Midbrain (tissue), 1 donor: Measurements from ENCODE around the gene TATDN3.
"Not testable (repeated sequence)": the region's sequence is repeated elsewhere in the genome, so short reads cannot be mapped to it uniquely, and the experiment has no call there.

Experiments used
- DNase-seq: peaks from one replicate; lab custom pipeline; 2025; lab: John Stamatoyannopoulos, UW

The TATDN3 gene

DNA sequence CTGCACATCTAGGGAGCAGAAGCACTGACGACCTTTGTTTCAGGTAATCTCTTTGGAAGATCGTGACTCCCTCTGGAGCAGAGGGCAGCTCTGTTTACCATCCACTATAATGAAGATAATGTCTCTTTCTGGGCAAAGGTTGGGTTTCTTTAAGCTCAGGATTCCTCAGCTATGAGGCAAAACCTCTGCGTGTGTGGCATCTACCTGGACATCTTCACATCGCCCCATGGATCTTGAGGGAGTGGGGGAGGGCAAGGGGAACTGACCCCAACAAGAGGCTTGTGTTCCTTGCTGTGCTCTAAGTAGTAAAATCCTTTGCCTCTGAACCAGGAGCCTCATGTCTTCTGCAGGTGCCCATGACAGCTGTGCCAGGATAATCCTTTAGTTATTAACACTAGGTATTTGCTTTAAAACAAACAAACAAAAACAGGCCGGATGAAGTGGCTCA is 36.2 kb downstream of the TATDN3 start:
- no peak for DNase-seq

DNA sequence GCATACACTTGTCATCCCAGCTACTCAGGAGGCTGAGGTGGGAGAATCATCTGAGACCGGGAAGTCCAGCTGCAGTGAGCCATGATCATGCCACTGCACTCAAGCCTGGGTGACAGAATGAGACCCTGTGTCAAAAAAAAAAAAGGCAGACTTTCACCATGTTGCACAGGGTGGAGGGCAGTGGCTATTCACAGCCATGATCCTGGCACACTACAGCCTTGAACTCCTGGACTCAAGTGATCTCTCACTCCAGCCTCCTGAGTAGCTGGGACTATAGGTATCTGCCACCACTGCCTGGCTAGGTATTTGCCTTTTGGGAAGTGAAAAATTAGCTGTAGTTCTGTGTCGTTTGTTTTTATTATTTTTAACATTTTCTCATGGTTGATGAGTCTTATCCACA is 36.7 kb downstream of the TATDN3 start:
- no peak for DNase-seq

DNA sequence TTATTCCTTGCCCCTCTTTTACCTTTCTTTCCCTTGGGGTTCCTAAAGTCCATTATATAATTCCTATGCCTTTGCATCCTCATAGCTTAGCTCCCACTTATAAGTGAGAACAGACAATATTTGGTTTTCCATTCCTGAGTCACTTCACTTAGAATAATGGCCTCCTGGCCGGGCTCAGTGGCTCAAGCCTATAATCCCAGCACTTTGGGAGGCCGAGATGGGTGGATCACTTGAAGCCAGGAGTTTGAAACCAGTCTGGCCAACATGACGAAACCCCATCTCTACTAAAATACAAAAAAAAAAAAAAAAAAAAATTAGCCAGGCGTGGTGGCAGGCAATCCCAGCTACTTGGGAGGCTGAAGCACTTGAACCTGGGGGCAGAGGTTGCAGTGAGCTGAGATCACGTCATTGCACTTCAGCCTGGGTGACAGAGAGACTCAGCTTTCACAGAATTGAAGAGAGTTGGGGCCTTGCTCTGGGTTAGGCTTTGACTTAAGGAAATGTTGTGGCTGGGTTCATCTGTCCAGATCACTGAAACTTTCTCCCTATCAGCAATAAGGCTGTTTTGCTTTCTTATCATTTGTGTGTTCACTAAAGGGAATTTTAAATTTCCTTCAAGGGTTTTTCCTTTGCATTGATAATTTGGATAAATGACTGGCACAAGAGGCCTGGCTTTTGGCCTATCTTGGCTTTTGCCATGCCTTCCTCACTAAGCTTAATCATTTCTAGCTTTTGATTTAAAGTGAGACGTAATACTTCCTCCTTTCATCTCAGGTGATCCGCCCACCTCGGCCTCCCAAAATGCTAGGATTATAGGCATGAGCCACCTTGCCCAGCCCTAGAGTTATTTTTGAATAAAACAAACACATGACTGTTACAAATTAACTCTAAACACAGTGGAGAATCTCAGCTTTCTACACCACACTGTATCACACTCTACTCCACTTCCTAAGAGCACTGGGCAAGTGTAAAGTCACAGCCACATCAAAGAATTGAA is 41.8 kb downstream of the TATDN3 start:
- DNase-seq: not testable (repeated sequence)

DNA sequence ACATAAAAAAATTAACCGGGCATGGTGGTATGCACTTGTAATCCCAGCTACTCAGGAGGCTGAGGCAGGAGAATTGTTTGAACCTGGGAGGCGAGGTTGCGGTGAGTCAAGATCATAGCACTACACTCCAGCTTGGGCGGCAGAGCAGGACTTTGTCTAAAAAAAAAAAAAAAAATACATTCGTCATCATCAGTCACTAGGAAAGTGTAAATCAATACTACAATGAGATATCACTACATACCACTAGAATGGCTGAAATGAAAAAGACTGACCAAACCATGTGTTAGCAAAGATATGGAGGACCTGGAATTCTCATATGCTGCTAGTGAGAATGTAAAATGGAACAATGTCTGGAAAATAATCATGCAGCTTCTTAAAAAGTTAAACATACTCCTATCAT is 46.5 kb downstream of the TATDN3 start:
- DNase-seq: no peak

DNA sequence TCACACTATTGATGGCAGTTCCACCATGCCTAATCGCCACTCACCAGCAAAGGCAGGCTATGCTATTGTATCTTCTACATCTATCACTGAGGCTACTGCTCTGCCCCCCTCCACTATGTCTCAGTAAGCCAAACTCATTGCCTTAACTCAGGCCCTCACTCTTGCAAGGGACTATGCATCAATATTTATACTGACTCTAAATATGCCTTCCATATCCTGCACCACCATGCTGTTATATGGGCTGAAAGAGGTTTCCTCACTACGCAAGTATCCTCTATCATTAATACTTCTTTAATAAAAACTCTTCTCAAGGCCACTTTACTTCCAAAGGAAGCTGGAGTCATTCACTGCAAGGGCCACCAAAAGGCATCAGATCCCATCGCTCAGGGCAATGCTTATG is 52.8 kb downstream of the TATDN3 start:
- not testable (repeated sequence) for DNase-seq

DNA sequence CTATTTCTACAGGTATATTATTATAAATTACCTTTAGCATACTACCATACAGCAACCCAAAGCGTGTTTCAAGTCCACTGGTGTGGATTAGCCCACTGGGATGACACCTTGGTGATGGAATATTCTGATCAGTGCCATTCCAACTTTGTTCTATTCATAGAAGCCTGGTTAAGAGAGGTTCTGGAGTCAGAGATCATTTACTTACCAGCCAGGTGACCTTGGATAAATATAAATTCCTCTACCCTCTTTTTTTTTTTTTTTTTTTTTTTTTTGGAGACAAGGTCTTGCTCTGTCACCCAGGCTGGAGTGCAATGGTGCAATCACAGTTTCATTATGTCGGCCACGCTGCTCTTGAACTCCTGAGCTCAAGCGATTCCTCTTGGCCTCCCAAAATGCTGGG is 55.9 kb downstream of the TATDN3 start, which contains the start of gene SPATA45:
Gene SPATA45, minus strand, starts transcription at position 101 of the 400 bp plus-strand sequence. CDS start 11,500 bp downstream, outside the sequence.
- no peak for DNase-seq

DNA sequence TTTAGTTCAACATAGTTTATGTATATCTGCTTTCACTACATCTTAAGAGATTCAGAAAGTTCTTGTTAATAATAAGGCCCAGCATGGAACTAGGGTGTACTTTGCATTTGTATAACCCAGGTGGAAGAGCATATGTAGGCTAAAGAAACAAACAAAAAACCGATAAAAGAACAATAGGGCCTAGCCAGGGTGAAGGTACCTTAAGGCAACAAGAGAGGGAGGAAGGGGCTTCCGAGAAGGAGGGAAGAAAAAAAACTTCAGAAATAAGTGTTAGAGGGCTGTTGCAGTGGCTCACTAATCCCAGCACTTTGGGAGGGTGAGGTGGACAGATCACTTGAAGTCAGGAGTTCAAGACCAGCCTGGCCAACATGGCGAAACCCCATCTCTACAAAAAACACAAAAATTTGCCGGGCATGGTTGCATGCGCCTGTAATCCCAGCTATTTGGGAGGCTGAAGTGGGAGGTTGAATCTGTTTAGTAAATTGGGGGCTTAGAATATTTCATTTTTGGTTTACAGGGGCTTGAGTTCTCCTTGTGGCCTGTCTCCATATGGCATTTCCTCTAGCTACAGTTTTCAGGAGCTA is 60.5 kb downstream of the TATDN3 start:
- DNase-seq: no peak

DNA sequence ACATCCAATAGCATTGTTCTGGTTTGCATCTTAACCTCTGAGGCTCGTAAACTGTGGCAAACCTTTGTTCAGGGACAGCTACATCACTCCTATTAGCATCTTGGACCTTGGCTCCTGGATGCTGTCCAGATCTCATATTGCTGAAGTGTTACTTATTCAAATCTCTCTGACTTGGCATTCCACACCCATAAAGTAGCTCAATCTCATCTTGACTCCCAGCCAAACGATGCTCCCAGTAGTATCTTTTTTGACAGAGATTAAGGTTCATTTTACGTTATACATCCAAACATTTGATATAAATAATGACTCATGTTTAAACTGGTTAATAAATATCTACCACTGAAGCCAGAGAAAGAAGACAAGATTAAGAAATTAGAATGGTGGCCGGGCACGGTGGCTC is 62.0 kb downstream of the TATDN3 start:
- no peak for DNase-seq

DNA sequence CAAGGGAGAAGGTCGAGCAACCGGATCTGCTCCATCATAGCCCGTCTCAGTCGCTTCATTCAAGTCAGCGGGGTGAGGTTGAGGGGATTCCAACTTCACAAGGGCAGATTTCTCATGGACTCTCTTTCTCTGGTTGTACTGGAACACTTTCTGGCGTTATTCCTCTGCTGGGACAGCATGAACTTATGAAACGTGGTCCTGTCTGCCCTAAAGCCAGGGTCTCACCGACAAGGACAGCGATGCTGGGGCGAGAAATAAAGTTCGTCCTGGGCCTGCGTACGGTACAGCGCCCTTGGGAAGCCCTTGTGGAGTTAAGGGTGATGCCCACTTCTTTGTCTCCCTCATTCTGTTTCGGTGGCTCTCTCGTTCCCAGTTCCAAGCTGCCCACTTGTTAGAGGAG is 65.1 kb downstream of the TATDN3 start:
- DNase-seq: peak; percentile 6

DNA sequence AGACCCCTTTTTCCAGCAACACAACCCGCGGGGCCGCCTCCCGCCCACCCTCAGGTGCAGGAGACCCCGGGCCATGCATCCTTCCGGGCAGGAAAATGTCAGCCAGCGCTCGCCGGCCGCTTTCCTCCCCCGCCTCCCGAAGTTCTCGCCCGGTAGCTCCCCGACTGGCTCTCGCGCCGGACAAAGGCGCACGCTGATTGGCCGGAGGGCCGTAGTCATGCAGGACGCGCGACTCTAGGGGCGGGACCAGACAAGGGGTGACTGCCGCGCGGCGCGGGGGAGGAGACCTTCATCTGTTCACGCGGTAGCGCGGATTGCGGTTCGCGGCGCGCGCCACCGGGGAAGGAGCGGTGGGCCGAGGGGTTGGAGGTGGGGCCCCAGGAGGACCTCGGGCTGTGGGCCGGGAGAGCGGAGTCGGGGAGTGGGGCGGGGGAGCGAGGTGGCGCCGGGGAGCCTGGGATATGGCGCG is 66.3 kb downstream of the TATDN3 start, which contains the start of gene FLVCR1:
Gene FLVCR1, plus strand, starts transcription at position 284 of the 469 bp plus-strand sequence. Its CDS starts 178 bp downstream, at position 462.
- peak; percentile 95 for DNase-seq

DNA sequence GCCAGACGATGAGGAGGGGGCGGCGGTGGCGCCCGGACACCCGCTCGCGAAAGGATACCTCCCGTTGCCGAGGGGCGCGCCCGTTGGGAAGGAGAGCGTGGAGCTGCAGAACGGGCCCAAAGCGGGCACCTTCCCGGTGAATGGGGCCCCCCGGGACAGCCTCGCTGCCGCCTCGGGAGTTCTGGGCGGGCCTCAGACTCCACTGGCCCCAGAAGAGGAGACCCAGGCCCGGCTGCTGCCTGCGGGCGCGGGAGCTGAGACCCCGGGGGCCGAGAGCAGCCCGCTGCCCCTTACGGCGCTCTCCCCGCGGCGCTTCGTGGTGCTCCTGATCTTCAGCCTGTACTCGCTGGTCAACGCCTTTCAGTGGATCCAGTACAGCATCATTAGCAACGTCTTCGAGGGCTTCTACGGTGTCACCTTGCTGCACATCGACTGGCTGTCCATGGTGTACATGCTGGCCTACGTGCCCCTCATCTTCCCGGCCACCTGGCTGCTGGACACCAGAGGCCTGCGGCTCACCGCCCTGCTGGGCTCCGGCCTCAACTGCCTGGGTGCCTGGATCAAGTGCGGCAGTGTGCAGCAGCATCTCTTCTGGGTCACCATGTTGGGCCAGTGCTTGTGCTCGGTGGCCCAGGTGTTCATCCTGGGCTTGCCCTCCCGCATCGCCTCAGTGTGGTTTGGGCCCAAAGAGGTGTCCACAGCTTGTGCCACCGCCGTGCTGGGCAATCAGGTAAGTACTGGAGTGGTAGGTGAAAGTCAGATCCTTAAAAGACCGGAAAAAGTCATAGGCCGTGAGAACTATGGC is 67.0 kb downstream of the TATDN3 start:
- peak; percentile 38 for DNase-seq

DNA sequence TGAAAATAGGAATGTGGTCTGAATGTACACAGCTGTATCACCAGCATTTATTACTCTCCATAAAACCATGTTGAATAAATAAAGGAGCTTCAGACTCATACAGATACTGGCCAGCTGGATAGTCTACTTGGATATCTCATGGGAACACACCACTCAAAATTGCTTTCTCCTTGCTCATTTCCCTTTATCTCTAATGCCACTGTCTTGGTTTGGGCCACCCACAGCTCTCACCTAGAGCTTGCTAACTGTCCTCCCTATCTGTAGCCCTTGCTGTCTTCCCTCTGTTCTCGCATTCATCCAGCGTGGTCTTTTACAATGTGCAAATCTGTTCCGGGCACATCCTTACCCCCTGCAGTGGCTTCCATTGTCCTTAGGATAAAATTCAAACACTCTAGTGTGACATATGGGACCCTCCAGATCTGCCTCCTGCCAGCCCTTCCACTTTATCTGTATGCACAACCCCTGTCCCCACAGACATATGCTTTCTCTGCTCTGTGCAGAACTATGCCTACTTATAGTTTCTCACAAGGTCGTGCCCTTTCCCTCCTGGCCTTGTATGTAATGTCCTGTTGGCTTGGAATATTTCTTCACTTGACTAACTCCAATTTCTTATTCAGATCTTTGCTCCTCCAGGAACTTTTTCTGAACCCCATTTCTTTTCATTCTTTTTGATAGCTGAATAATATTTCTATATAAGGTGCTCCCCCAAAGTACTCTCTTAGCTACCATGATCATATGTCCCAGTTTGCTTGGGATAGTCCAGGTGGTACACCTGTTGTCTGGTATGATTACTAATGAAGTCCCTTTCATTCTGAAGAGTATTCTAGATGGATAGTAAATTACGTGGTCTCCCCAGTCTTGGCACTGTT is 69.3 kb downstream of the TATDN3 start:
- no peak for DNase-seq

DNA sequence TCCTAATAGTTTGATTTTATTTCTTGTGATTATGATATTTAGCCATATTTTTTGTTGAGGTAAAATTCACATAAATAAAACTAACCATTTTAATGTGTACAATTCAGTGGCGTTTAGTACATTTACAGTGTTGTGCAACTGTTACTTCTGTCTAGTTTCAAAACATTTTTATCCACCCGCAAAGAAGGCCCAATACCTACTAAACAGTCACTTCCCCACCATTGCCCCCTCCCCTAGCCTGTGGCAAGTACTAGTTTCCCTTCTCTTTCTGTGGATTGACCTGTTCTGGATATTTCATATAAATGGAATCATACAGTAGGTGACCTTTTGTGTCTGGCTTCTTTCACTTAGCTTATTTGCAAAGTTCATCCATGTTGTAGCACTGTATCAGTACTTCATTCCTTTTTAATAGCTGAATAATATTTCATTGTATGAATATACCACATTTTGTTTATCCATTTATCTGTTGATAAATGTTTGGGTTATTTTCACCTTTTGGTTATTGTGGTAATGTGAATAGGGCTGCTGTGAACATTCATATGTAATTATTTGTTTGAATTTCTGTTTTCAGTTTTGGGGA is 70.5 kb downstream of the TATDN3 start:
- DNase-seq: no peak

DNA sequence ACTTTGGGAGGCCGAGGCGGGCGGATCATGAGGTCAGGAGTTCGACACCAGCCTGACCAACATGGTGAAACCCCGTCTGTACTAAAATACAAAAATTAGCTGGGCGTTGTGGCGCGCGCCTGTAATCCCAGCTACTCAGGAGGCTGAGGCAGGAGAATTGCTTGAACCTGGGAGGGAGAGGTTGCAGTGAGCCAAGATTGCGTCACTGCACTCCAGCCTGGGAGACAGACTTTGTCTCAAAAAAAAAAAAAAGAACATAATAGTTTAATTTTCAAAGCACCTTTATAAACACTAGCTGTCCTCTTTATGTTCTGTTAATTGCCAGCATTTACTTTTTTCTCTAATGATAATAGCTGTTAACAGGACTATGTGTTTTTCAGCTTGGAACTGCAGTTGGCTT is 71.7 kb downstream of the TATDN3 start:
- not testable (repeated sequence) for DNase-seq

DNA sequence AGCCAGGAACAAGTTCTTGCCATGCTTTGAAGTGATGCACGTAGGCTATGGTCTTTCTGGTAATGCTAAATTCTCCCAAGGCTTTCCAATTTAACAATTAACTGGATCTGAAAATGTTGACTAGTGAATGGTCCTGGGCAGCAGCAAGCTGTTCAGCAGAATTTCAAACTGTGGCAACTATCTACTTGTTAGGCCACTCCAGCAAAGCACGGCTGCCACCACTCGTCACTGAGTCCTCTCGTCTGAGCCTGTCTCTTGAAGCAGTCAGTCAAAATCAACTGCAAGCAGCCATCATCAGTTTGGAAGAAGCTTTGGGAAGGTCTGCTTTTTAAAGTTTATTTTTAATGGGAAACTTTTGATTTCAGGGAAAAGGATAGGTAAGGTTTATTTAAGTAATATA is 72.5 kb downstream of the TATDN3 start:
- DNase-seq: peak; percentile 9
